Thoracic aorta (tissue), 2 donors: ENCODE results near the gene LRRK1. TPM values are rescaled to one million over a fixed set of nuclear protein-coding genes. Genes with fewer than 3 reads are reported as not detected.

Source experiments
- ATAC-seq: fragments of 150-250 bp; one replicate; pipeline ENCODE4 v1.8.0; 2017; ENCODE audit warnings: low read depth; ENCODE audit not compliant: insufficient number of reproducible peaks, low FRiP score
- DNase-seq: peaks from one replicate; pipeline ENCODE4 v3.0.0-alpha.2; 2020; ENCODE audit warnings: low spot score
- H3K27ac ChIP-seq, 2 donors: fragments of 200-600 bp; sonication (generic); 1 replicate in 1 of 2; 2 replicates in 1 of 2; pipeline ENCODE4 v1.5.1; 2016; ENCODE audit warnings: mild to moderate bottlenecking in 2 of 2, moderate library complexity in 2 of 2
- H3K27me3 ChIP-seq: fragments of 200-600 bp; sonication (generic); replicated peaks from 2 replicates; pipeline ENCODE4 v1.6.0; 2016; ENCODE audit warnings: mild to moderate bottlenecking; ENCODE audit not compliant: insufficient read depth
- H3K36me3 ChIP-seq: fragments of 200-600 bp; sonication (generic); one replicate; pipeline ENCODE4 v1.5.1; 2016
- H3K4me1 ChIP-seq, 2 donors: fragments of 200-600 bp; sonication (generic); 1 replicate in 1 of 2; 2 replicates in 1 of 2; pipeline versions ENCODE4 v1.5.1 to v1.6.0; 2016; ENCODE audit warnings: low read depth in 2 of 2, mild to moderate bottlenecking in 1 of 2; ENCODE audit not compliant: control insufficient read depth in 1 of 2
- H3K4me3 ChIP-seq: fragments of 200-600 bp; sonication (generic); 2 replicates; pipeline ENCODE4 v1.5.1; 2016; ENCODE audit warnings: mild to moderate bottlenecking
- H3K9me3 ChIP-seq: fragments of 200-600 bp; sonication (generic); 2 replicates; pipeline ENCODE4 v1.5.1; 2016
- total RNA-seq, 2 donors: library from RNA; depleted of rRNA; stranded (reverse); fragments of >200 nt; gene quantifications; one replicate each; pipeline versions ENCODE4 v1.1.0 to v1.2.3, GENCODE V29; 2016
- TF ChIP-seq, protein P1 (sequence below): fragments of 200-600 bp; sonication (generic); IDR thresholded peaks from one replicate; pipeline ENCODE4 v1.5.1; 2019; ENCODE audit warnings: antibody characterized with exemption

Gene LRRK1
- total RNA-seq, 2 donors from 2014 or later: 17.2 to 47.1 TPM

- DNase-seq: no peak
- Histone ChIP-seq H3K36me3 (peaks cover 7% of the 10 kb centered on the region), H3K27me3 (no peaks in the 10 kb centered on the region), H3K4me1 (peaks cover 5 to 31% of the 10 kb centered on the region in 2 donors), H3K4me3 (no peak overlapping the region), H3K27ac (peak overlapping the region; percentile 47 to 67), H3K9me3 (no peaks in the 10 kb centered on the region)
- no peak for ATAC-seq
- TF ChIP-seq, protein P1, sequence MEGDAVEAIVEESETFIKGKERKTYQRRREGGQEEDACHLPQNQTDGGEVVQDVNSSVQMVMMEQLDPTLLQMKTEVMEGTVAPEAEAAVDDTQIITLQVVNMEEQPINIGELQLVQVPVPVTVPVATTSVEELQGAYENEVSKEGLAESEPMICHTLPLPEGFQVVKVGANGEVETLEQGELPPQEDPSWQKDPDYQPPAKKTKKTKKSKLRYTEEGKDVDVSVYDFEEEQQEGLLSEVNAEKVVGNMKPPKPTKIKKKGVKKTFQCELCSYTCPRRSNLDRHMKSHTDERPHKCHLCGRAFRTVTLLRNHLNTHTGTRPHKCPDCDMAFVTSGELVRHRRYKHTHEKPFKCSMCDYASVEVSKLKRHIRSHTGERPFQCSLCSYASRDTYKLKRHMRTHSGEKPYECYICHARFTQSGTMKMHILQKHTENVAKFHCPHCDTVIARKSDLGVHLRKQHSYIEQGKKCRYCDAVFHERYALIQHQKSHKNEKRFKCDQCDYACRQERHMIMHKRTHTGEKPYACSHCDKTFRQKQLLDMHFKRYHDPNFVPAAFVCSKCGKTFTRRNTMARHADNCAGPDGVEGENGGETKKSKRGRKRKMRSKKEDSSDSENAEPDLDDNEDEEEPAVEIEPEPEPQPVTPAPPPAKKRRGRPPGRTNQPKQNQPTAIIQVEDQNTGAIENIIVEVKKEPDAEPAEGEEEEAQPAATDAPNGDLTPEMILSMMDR: no peak
Measured at GRCh38 chr15:101063212-101063611, 144.1 kb downstream of the LRRK1 start.

GRCh38 chr15:101063891-101064794, 145.0 kb downstream of the LRRK1 start:
- ATAC-seq (no peak), DNase-seq (no peak)
- H3K9me3 ChIP-seq: no peaks in the 10 kb centered on the region
- TF ChIP-seq, protein P1: no peak
- peak overlapping the region; percentile 15 for H3K4me3 ChIP-seq
- peak overlapping the region; percentile 47 to 67 for H3K27ac ChIP-seq
- H3K27me3 ChIP-seq: no peaks in the 10 kb centered on the region
- peaks cover 5 to 31% of the 10 kb centered on the region in 2 donors for H3K4me1 ChIP-seq
- H3K36me3 ChIP-seq: peaks cover 7% of the 10 kb centered on the region

DNA sequence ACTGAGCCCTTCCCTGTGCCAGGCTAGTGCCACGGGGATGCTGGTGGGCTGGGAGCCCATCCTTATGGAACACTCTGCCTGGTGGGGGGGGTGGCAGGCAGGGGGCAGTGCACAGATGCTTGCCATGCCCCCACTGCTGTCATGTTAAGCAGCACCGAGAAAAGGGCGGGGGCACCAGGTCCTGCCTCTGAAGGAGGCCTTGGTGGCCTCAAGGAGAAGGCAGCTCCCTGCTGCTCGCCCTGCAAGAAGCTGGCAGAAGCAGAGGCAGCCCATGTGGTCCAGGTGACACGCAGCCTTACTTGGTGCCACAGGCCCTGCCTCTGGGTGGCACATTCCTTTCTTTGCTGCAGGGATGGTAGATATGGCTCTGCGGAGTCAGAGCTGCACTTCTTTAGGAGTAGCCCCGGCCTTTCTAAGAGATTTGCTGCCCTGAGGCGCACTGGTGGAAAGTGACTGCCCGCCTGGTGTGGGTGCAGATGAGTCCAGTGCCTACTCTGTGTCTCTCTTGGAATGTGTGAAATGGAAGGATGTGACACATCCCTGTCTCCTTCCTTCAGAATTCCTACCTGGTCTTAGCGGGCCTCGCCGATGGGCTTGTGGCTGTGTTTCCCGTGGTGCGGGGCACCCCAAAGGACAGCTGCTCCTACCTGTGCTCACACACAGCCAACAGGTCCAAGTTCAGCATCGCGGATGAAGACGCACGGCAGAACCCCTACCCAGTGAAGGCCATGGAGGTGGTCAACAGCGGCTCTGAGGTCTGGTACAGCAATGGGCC, 145.8 kb downstream of the LRRK1 start:
- no peaks in the 10 kb centered on the region for H3K36me3 ChIP-seq
- H3K9me3 ChIP-seq: no peaks in the 10 kb centered on the region
- TF ChIP-seq, protein P1: no peak
- peak overlapping the region; percentile 47 to 67 for H3K27ac ChIP-seq
- DNase-seq: no peak
- no peak for ATAC-seq
- no peaks in the 10 kb centered on the region for H3K27me3 ChIP-seq
- H3K4me3 ChIP-seq: no peak overlapping the region
- peaks cover 5 to 33% of the 10 kb centered on the region in 2 donors for H3K4me1 ChIP-seq

DNA sequence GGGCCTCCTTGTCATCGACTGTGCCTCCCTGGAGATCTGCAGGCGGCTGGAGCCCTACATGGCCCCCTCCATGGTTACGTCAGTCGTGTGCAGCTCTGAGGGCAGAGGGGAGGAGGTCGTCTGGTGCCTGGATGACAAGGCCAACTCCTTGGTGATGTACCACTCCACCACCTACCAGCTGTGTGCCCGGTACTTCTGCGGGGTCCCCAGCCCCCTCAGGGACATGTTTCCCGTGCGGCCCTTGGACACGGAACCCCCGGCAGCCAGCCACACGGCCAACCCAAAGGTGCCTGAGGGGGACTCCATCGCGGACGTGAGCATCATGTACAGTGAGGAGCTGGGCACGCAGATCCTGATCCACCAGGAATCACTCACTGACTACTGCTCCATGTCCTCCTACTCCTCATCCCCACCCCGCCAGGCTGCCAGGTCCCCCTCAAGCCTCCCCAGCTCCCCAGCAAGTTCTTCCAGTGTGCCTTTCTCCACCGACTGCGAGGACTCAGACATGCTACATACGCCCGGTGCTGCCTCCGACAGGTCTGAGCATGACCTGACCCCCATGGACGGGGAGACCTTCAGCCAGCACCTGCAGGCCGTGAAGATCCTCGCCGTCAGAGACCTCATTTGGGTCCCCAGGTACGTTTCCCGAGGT, 146.5 kb downstream of the LRRK1 start:
- ATAC-seq: no peak
- Histone ChIP-seq H3K27me3 (no peaks in the 10 kb centered on the region), H3K4me3 (no peak overlapping the region), H3K9me3 (no peaks in the 10 kb centered on the region), H3K36me3 (no peaks in the 10 kb centered on the region), H3K4me1 (peaks cover 10 to 41% of the 10 kb centered on the region in 2 donors), H3K27ac (no peak overlapping the region)
- TF ChIP-seq, protein P1: no peak
- no peak for DNase-seq
